Measurements from ENCODE around the gene FCMR.

FCMR gene

GRCh38 chr1:206944703-206945102 is 23.0 kb upstream of the FCMR start:
- no peaks in the 10 kb centered on the region for H3K27me3 ChIP-seq (replicated peaks; ENCODE audit: insufficient read depth, low read length)

DNA sequence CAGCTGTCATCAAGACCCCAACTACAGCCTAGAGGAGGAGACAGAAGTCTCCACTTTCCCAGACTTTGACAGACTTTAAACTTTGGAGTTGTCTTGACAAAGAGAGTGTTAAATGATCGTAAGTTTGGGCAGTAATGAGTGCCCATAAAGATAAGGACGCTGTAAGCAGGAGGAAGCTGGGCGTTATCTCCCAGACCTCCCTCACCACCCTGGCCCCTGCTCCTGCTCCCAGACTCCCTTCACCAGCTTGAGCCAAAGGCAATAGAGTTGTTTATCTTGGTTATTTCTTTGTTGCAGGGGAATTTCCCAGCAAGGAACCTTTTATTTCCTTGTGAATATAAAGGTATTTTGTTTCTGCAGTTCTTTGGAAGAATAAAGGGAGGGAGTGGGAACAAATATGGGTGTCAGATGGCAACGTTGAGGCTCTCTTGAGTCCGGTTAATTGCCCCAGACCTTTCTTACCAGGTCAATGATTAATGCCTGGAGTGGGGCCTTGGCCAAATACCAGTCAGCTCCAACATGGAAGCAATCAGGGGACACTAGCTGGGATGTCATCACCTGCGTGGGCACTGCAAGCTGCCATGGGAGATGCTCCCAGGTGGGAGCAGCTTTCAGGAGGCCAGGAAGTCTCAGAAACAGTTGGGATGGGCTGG is 20.2 kb upstream of the FCMR start:
- no peak for TF ChIP-seq CTCF (IDR thresholded peaks at IDR 0.05; ENCODE audit: low read length)
- TF ChIP-seq EZH2phosphoT487 (IDR thresholded peaks at IDR 0.05; ENCODE audit: low read length) = no peak
- no peak for TF ChIP-seq EZH2 (optimal IDR thresholded peaks at IDR 0.05; ENCODE audit: low read depth, low read length)
- Histone ChIP-seq H3F3A (ENCODE audit: insufficient read depth, low read length) (no peaks in the 10 kb centered on the region), H3K9me3 (replicated peaks; ENCODE audit: insufficient read depth, low read length) (no peaks in the 10 kb centered on the region), H3K27ac (ENCODE audit: low read length) (no peak overlapping the region), H3K4me2 (ENCODE audit: low read depth, low read length) (no peak overlapping the region), H3K27me3 (replicated peaks; ENCODE audit: insufficient read depth, low read length) (no peaks in the 10 kb centered on the region), H3K9ac (ENCODE audit: low read length) (no peak overlapping the region), H2AFZ (ENCODE audit: low read length) (no peak overlapping the region), H3K4me1 (ENCODE audit: low read length) (no peaks in the 10 kb centered on the region), H3K79me2 (ENCODE audit: low read length) (no peaks in the 10 kb centered on the region), H4K20me1 (ENCODE audit: insufficient read depth, low read length) (no peaks in the 10 kb centered on the region), H3K9me2 (replicated peaks; ENCODE audit: insufficient read depth, low read length) (no peaks in the 10 kb centered on the region), H3K36me3 (replicated peaks; ENCODE audit: insufficient read depth, low read length) (no peaks in the 10 kb centered on the region), H3K4me3 (ENCODE audit: low read length) (no peak overlapping the region)
- DNase-seq = no peak

More at GRCh38 chr1:206944703-206945102, 23.0 kb upstream of the FCMR start:
- TF ChIP-seq CTCF (IDR thresholded peaks at IDR 0.05; ENCODE audit: low read length) = no peak
- no peak for TF ChIP-seq EZH2phosphoT487 (IDR thresholded peaks at IDR 0.05; ENCODE audit: low read length)
- TF ChIP-seq EZH2 (optimal IDR thresholded peaks at IDR 0.05; ENCODE audit: low read depth, low read length) = no peak
- Histone ChIP-seq H3K9me3 (replicated peaks; ENCODE audit: insufficient read depth, low read length) (no peaks in the 10 kb centered on the region), H2AFZ (ENCODE audit: low read length) (no peak overlapping the region), H3K4me2 (ENCODE audit: low read depth, low read length) (no peak overlapping the region), H3K9ac (ENCODE audit: low read length) (no peak overlapping the region), H3K4me1 (ENCODE audit: low read length) (no peaks in the 10 kb centered on the region), H3F3A (ENCODE audit: insufficient read depth, low read length) (no peaks in the 10 kb centered on the region), H3K79me2 (ENCODE audit: low read length) (no peaks in the 10 kb centered on the region), H3K27ac (ENCODE audit: low read length) (no peak overlapping the region), H3K36me3 (replicated peaks; ENCODE audit: insufficient read depth, low read length) (no peaks in the 10 kb centered on the region), H3K9me2 (replicated peaks; ENCODE audit: insufficient read depth, low read length) (no peaks in the 10 kb centered on the region), H3K4me3 (ENCODE audit: low read length) (no peak overlapping the region), H4K20me1 (ENCODE audit: insufficient read depth, low read length) (no peaks in the 10 kb centered on the region)
- DNase-seq = no peak

GRCh38 chr1:206940588-206940936 is 18.8 kb upstream of the FCMR start:
- Histone ChIP-seq H3K79me2 (ENCODE audit: low read length) (no peaks in the 10 kb centered on the region), H3K27ac (ENCODE audit: low read length) (no peak overlapping the region), H3K4me2 (ENCODE audit: low read depth, low read length) (no peak overlapping the region), H3K4me1 (ENCODE audit: low read length) (no peaks in the 10 kb centered on the region), H3F3A (ENCODE audit: insufficient read depth, low read length) (no peaks in the 10 kb centered on the region), H4K20me1 (ENCODE audit: insufficient read depth, low read length) (no peaks in the 10 kb centered on the region), H3K9me2 (replicated peaks; ENCODE audit: insufficient read depth, low read length) (no peaks in the 10 kb centered on the region), H3K9ac (ENCODE audit: low read length) (no peak overlapping the region), H3K9me3 (replicated peaks; ENCODE audit: insufficient read depth, low read length) (no peaks in the 10 kb centered on the region), H3K36me3 (replicated peaks; ENCODE audit: insufficient read depth, low read length) (no peaks in the 10 kb centered on the region), H3K27me3 (replicated peaks; ENCODE audit: insufficient read depth, low read length) (no peaks in the 10 kb centered on the region), H3K4me3 (ENCODE audit: low read length) (no peak overlapping the region), H2AFZ (ENCODE audit: low read length) (no peak overlapping the region)
- no peak for DNase-seq
- no peak for TF ChIP-seq CTCF (IDR thresholded peaks at IDR 0.05; ENCODE audit: low read length)
- no peak for TF ChIP-seq EZH2phosphoT487 (IDR thresholded peaks at IDR 0.05; ENCODE audit: low read length)
- TF ChIP-seq EZH2 (optimal IDR thresholded peaks at IDR 0.05; ENCODE audit: low read depth, low read length) = no peak
